Lower leg skin (tissue), 3 donors: ENCODE data around the gene CCDC158.

Experiments
- CTCF ChIP-seq, 3 donors: fragments of 450-650 bp; IDR thresholded peaks; one replicate each; pipeline ENCODE4 v1.5.1; 2016; ENCODE audit warnings: antibody characterized with exemption in 3 of 3, mild to moderate bottlenecking in 3 of 3, moderate library complexity in 2 of 3
- POLR2A ChIP-seq, 2 donors: fragments of 450-650 bp; IDR thresholded peaks; one replicate each; pipeline ENCODE4 v1.6.1; 2016 to 2017; ENCODE audit warnings: antibody characterized with exemption in 2 of 2, mild to moderate bottlenecking in 1 of 2, moderate library complexity in 1 of 2

- TF ChIP-seq CTCF (IDR thresholded peaks at IDR 0.05) (no peak), POLR2A (IDR thresholded peaks at IDR 0.05) (no peak)
These were observed 54.2 kb downstream of the CCDC158 start for GRCh38 chr4:76366737-76367136.
